IPS-15b (cell line): ENCODE measurements around the gene MYO5A.
"Not testable (repeated sequence)": the region's sequence is repeated elsewhere in the genome, so short reads cannot be mapped to it uniquely, and the experiment has no call there.

ENCODE experiments used
- H3K27me3 ChIP-seq: one replicate; pipeline ENCODE4 v1.6.1; 2013; ENCODE audit warnings: low read length; ENCODE audit not compliant: control insufficient read depth, insufficient read depth
- H3K36me3 ChIP-seq: one replicate; pipeline ENCODE4 v1.6.1; 2013; ENCODE audit warnings: low read length; ENCODE audit not compliant: control insufficient read depth, insufficient read depth
- H3K4me1 ChIP-seq: one replicate; pipeline ENCODE4 v1.6.1; 2013; ENCODE audit warnings: mild to moderate bottlenecking, low read length; ENCODE audit not compliant: control insufficient read depth, insufficient read depth
- H3K4me3 ChIP-seq: one replicate; pipeline ENCODE4 v1.5.1; 2013; ENCODE audit warnings: low read depth, low read length
- H3K9ac ChIP-seq: one replicate; pipeline ENCODE4 v1.6.1; 2013; ENCODE audit warnings: low read depth, mild to moderate bottlenecking, low read length
- H3K9me3 ChIP-seq: one replicate; pipeline ENCODE4 v1.6.1; 2013; ENCODE audit warnings: mild to moderate bottlenecking, low read length; ENCODE audit not compliant: control insufficient read depth, insufficient read depth

The MYO5A gene

DNA sequence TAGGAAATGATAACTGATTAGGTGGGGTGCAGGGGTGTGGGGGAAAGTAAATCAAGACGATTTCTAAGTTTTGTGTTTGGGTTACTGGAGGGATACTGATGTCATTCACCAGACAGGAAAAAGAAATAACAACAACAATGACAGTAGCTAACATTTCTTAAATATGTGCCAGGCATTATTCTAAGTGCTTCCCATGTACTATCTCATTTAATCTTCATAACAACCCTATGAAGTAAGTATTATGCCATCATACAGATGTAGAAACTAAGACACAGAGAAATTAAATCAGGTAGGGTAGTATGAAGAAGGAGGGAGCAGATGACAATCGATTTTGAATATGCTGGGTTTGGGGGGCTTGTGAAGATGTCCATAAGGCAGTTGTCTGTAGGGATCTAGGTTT lies 13.3 kb downstream of the MYO5A start:
- Histone ChIP-seq H3K9me3 (no peaks in the 10 kb centered on the region), H3K4me3 (no peak overlapping the region), H3K9ac (no peak overlapping the region), H3K36me3 (no peaks in the 10 kb centered on the region), H3K27me3 (no peaks in the 10 kb centered on the region), H3K4me1 (peaks cover 11% of the 10 kb centered on the region)

GRCh38 chr15:52514482-52514881 lies 14.2 kb downstream of the MYO5A start:
- H3K27me3 ChIP-seq, result no peaks in the 10 kb centered on the region
- H3K9ac ChIP-seq, result no peak overlapping the region
- H3K9me3 ChIP-seq, result no peaks in the 10 kb centered on the region
- H3K36me3 ChIP-seq, result no peaks in the 10 kb centered on the region
- peaks cover 11% of the 10 kb centered on the region for H3K4me1 ChIP-seq
- no peak overlapping the region for H3K4me3 ChIP-seq

- H3K4me1 ChIP-seq, result peaks cover 15% of the 10 kb centered on the region
- H3K27me3 ChIP-seq, H3K36me3 ChIP-seq, H3K9me3 ChIP-seq, H3K4me3 ChIP-seq, H3K9ac ChIP-seq: not testable (repeated sequence)
These were observed 15.8 kb downstream of the MYO5A start for GRCh38 chr15:52512869-52513268.

GRCh38 chr15:52511084-52511483 lies 17.6 kb downstream of the MYO5A start:
- Histone ChIP-seq H3K4me1 (peaks cover 7% of the 10 kb centered on the region), H3K27me3 (no peaks in the 10 kb centered on the region)

GRCh38 chr15:52509500-52510245 lies 19.0 kb downstream of the MYO5A start:
- Histone ChIP-seq H3K27me3 (no peaks in the 10 kb centered on the region), H3K4me1 (peaks cover 7% of the 10 kb centered on the region), H3K9me3 (no peaks in the 10 kb centered on the region), H3K4me3 (no peak overlapping the region), H3K9ac (no peak overlapping the region), H3K36me3 (no peaks in the 10 kb centered on the region)

More at GRCh38 chr15:52511084-52511483, 17.6 kb downstream of the MYO5A start:
- no peaks in the 10 kb centered on the region for H3K9me3 ChIP-seq
- no peak overlapping the region for H3K4me3 ChIP-seq
- H3K36me3 ChIP-seq, result no peaks in the 10 kb centered on the region
- no peak overlapping the region for H3K9ac ChIP-seq

- Histone ChIP-seq H3K36me3 (no peaks in the 10 kb centered on the region), H3K27me3 (no peaks in the 10 kb centered on the region), H3K9me3 (no peaks in the 10 kb centered on the region), H3K9ac (no peak overlapping the region), H3K4me3 (no peak overlapping the region), H3K4me1 (peaks cover 7% of the 10 kb centered on the region)
These were observed 22.1 kb downstream of the MYO5A start for GRCh38 chr15:52506549-52506948.

DNA sequence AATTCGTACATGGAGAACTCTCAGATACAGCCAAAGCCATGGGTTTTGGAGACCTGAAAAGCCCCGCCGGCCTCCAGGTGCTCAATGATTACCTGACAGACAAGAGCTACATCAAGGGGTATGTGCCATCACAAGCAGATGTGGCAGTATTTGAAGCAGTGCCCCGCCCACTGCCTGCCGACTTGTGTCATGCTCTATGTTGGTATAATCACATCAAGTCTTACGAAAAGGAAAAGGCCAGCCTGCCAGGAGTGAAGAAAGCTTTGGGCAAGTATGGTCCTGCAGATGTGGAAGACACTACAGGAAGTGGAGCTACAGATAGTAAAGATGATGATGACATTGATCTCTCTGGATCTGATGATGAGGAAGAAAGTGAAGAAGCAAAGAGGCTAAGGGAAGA lies 23.5 kb downstream of the MYO5A start:
- no peak overlapping the region for H3K9ac ChIP-seq
- peaks cover 4% of the 10 kb centered on the region for H3K4me1 ChIP-seq
- no peak overlapping the region for H3K4me3 ChIP-seq
- no peaks in the 10 kb centered on the region for H3K9me3 ChIP-seq
- no peaks in the 10 kb centered on the region for H3K36me3 ChIP-seq
- no peaks in the 10 kb centered on the region for H3K27me3 ChIP-seq

- Histone ChIP-seq H3K4me1 (peaks cover 4% of the 10 kb centered on the region), H3K9ac (no peak overlapping the region)
These were observed 24.7 kb downstream of the MYO5A start for GRCh38 chr15:52503788-52504496.

DNA sequence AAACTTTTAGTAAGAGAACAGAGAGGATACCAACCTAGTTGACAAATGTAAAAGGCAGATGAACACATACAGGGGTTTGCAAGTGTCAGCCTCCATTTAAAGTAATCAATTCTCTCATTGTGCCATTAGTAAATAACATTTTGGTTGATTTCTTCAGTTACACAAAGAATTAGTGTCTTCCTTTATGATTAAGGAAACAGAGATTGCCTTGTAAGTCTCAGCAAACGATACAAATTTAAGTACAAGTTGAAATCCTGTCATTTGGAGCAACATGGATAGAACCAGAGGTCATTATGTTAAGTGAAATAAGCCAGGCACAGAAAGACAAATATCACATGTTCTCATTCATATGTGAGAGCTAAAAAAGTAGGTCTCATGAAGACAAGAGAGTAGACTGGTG lies 26.1 kb downstream of the MYO5A start:
- H3K9ac ChIP-seq, result no peak overlapping the region
- H3K36me3 ChIP-seq, result no peaks in the 10 kb centered on the region
- H3K4me1 ChIP-seq, result no peaks in the 10 kb centered on the region
- no peak overlapping the region for H3K4me3 ChIP-seq
- no peaks in the 10 kb centered on the region for H3K9me3 ChIP-seq
- no peaks in the 10 kb centered on the region for H3K27me3 ChIP-seq

More at GRCh38 chr15:52503788-52504496, 24.7 kb downstream of the MYO5A start:
- H3K9me3 ChIP-seq, result no peaks in the 10 kb centered on the region
- no peaks in the 10 kb centered on the region for H3K36me3 ChIP-seq
- no peaks in the 10 kb centered on the region for H3K27me3 ChIP-seq
- H3K4me3 ChIP-seq, result no peak overlapping the region

- Histone ChIP-seq H3K4me3 (no peak overlapping the region), H3K27me3 (no peaks in the 10 kb centered on the region), H3K4me1 (no peaks in the 10 kb centered on the region), H3K36me3 (no peaks in the 10 kb centered on the region), H3K9ac (no peak overlapping the region), H3K9me3 (no peaks in the 10 kb centered on the region)
These were observed 29.2 kb downstream of the MYO5A start for GRCh38 chr15:52499506-52499905.

DNA sequence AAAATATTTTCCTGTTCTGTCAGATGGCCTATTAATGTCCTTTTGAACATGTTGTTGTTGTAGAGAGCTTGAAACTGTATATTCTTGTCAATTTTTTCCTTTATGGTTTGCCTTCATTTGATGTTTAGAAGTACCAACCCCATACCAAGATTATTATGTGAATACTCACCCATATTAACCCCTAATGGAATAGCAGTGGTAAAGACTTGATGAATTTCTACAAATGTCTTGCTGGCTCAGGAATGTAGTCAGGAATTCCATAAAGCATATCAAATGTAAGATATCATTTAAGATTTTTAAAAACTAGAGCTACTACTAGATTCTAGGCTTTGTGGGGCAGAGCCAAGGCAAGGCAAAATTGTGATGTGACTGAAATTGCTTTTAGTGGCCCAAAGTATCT lies 30.0 kb downstream of the MYO5A start:
- no peak overlapping the region for H3K9ac ChIP-seq
- H3K36me3 ChIP-seq, result no peaks in the 10 kb centered on the region
- no peak overlapping the region for H3K4me3 ChIP-seq
- no peaks in the 10 kb centered on the region for H3K9me3 ChIP-seq
- no peaks in the 10 kb centered on the region for H3K4me1 ChIP-seq
- H3K27me3 ChIP-seq, result no peaks in the 10 kb centered on the region
